NCI-H2107 treated with DMSO at 0.1 percent for 48 hours (cell line): Measurements from ENCODE around the gene PRKCI.
"Not testable (repeated sequence)": the region's sequence is repeated elsewhere in the genome, so short reads cannot be mapped to it uniquely, and the experiment has no call there.

Source experiments
- DNase-seq: peaks from one replicate; lab custom pipeline; 2025; ENCODE audit not compliant: unreplicated experiment; lab: John Stamatoyannopoulos, UW

Gene PRKCI

GRCh38 chr3:170222647-170223541 is 670 bp downstream of the PRKCI start:
- peak; percentile 68 for DNase-seq

GRCh38 chr3:170225166-170225565 is 2.9 kb downstream of the PRKCI start:
- no peak for DNase-seq

- DNase-seq = no peak
Observed at GRCh38 chr3:170226426-170226960, 4.3 kb downstream of the PRKCI start.

- no peak for DNase-seq
Observed at GRCh38 chr3:170228093-170228766, 6.0 kb downstream of the PRKCI start.

- DNase-seq = no peak
Observed at GRCh38 chr3:170232266-170232665, 10.0 kb downstream of the PRKCI start.

GRCh38 chr3:170233530-170233929 is 11.3 kb downstream of the PRKCI start:
- DNase-seq = no peak

GRCh38 chr3:170240142-170240541 is 17.9 kb downstream of the PRKCI start:
- no peak for DNase-seq

GRCh38 chr3:170240671-170241070 is 18.4 kb downstream of the PRKCI start:
- no peak for DNase-seq

GRCh38 chr3:170244576-170244975 is 22.4 kb downstream of the PRKCI start:
- no peak for DNase-seq

GRCh38 chr3:170247875-170248274 is 25.7 kb downstream of the PRKCI start:
- no peak for DNase-seq

- no peak for DNase-seq
Observed at GRCh38 chr3:170256597-170256996, 34.4 kb downstream of the PRKCI start.

GRCh38 chr3:170257145-170257544 is 34.9 kb downstream of the PRKCI start:
- no peak for DNase-seq

- DNase-seq = no peak
Observed at GRCh38 chr3:170258105-170258487, 35.9 kb downstream of the PRKCI start.

- no peak for DNase-seq
Observed at GRCh38 chr3:170259907-170260306, 37.7 kb downstream of the PRKCI start.

GRCh38 chr3:170267793-170268192 is 45.6 kb downstream of the PRKCI start:
- DNase-seq = no peak

- DNase-seq = not testable (repeated sequence)
Observed at GRCh38 chr3:170269673-170270254, 47.5 kb downstream of the PRKCI start.

GRCh38 chr3:170270282-170270881 is 48.2 kb downstream of the PRKCI start:
- DNase-seq = no peak

- no peak for DNase-seq
Observed at GRCh38 chr3:170274641-170275040, 52.4 kb downstream of the PRKCI start.

- no peak for DNase-seq
Observed at GRCh38 chr3:170275832-170276231, 53.6 kb downstream of the PRKCI start.

- DNase-seq = not testable (repeated sequence)
Observed at GRCh38 chr3:170277311-170277710, 55.1 kb downstream of the PRKCI start.
